C4-2B (cell line): ENCODE results near the gene IL1A.

Experiments
- CTCF ChIP-seq: fragments of 450-650 bp; conservative IDR thresholded peaks from 2 replicates; pipeline ENCODE4 v1.5.1; 2017; ENCODE audit warnings: mild to moderate bottlenecking
- ZFX ChIP-seq: fragments of 450-650 bp; IDR thresholded peaks from 2 replicates; pipeline ENCODE4 v1.6.1; 2017

DNA sequence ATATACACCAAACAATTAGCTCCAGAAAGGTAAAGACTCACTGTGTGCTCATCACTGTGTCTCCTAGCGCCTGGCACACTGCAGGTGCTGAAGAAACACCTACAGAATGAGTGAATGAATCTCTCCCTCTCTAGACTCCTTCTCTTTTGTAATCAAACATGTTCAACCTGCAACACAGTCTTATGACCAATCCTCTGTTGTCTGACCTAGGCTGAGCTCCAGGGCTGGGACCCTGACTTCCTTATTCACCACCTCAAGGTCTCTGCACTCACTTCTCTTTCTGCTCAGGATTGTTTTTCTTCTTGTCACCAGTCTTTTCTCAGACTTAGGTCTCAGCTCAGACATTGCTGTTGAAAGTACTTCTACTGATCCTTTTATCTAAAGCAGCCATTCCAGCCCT, 29.7 kb downstream of the IL1A start:
- TF ChIP-seq CTCF (no peak), ZFX (no peak)
